Stomach (tissue), 9 donors: ENCODE data around the gene SYCP2L. TPM values are rescaled to one million over a fixed set of nuclear protein-coding genes. Genes with fewer than 3 reads are reported as not detected.
"Not testable (repeated sequence)": the region's sequence is repeated elsewhere in the genome, so short reads cannot be mapped to it uniquely, and the experiment has no call there.

Experiments
- DNase-seq, 2 donors: peaks; one replicate each; pipeline versions ENCODE4 v3.0.0 to v3.0.0-alpha.2; 2013 to 2019
- H3K27ac ChIP-seq, 5 donors: fragments of 200-600 bp in 4 of 5; sonication (generic) in 4 of 5; one replicate each; pipeline ENCODE4 v1.5.1; 2013 to 2019; ENCODE audit warnings: mild to moderate bottlenecking in 1 of 5, moderate library complexity in 1 of 5
- H3K27me3 ChIP-seq, 3 donors: fragments of 200-600 bp; sonication (generic); one replicate each; pipeline ENCODE4 v1.5.1; 2017 to 2019; ENCODE audit warnings: mixed run types in 1 of 3
- H3K36me3 ChIP-seq, 4 donors: fragments of 200-600 bp; sonication (generic); 1 replicate in 3 of 4; 2 replicates in 1 of 4; pipeline ENCODE4 v1.5.1; 2016 to 2019
- H3K4me1 ChIP-seq, 4 donors: fragments of 200-600 bp; sonication (generic); one replicate each; pipeline ENCODE4 v1.5.1; 2016 to 2019
- H3K4me3 ChIP-seq, 4 donors: fragments of 200-600 bp; sonication (generic) in 3 of 4; one replicate each; pipeline ENCODE4 v1.5.1; 2016 to 2019; ENCODE audit warnings: mild to moderate bottlenecking in 1 of 4
- H3K9me3 ChIP-seq, 4 donors: fragments of 200-600 bp; sonication (generic); one replicate each; pipeline ENCODE4 v1.5.1; 2016 to 2019
- CTCF ChIP-seq, 7 experiments: fragments of 450-650 bp in 4 of 7; fragments of 200-600 bp in 3 of 7; sonication (generic) in 3 of 7; IDR thresholded peaks; one replicate each; pipeline ENCODE4 v1.5.1; 2016 to 2019; ENCODE audit warnings: antibody characterized with exemption in 7 of 7, control low read depth in 2 of 7, mild to moderate bottlenecking in 1 of 7
- EP300 ChIP-seq: sonication (generic); formaldehyde crosslinking; IDR thresholded peaks from one replicate; pipeline ENCODE4 v1.6.1; 2017; ENCODE audit warnings: antibody characterized with exemption
- POLR2A ChIP-seq, 4 donors: fragments of 450-650 bp; IDR thresholded peaks; one replicate each; pipeline ENCODE4 v1.6.1; 2016; ENCODE audit warnings: antibody characterized with exemption in 4 of 4, control low read depth in 2 of 4, mild to moderate bottlenecking in 1 of 4, moderate library complexity in 1 of 4
- POLR2AphosphoS5 ChIP-seq, 3 donors: sonication (generic); formaldehyde crosslinking; IDR thresholded peaks; one replicate each; pipeline ENCODE4 v1.6.1; 2016; ENCODE audit warnings: antibody characterized with exemption in 3 of 3
- WGBS, 5 donors: extraction: QIAGEN DNeasy Blood & Tissue Kit in 3 of 5; methylation state at CpG; one replicate each; pipeline versions ENCODE4 v1.1.5 to v1.1.7; 2013 to 2018; 5-methylcytosine and 5-hydroxymethylcytosine counted together
- intact Hi-C: fragments of 100-400 bp; cut with DNase I; formaldehyde crosslinking; loops from one replicate; pipeline ENCODE4 v1.15.1; 2023; ENCODE audit warnings: low total_unique reads
- polyA plus RNA-seq, 3 donors: library from polyadenylated mRNA; stranded (reverse); fragments of 200-250 nt; gene quantifications; one replicate each; pipeline ENCODE4 v1.2.3, GENCODE V29; 2013
- total RNA-seq, 5 donors: library from RNA; depleted of rRNA; stranded (reverse); fragments of >200 nt; gene quantifications; one replicate each; pipeline versions ENCODE4 v1.1.0 to v1.2.3, GENCODE V29; 2014 to 2016
- donor health status: healthy with polysubstance abuse.
- donor health status: Bipolar disorder and iron deficiency.
- donor health status: healthy.

SYCP2L gene
- total and polyA plus RNA-seq, 8 donors = 0.15 to 2.6 (median 0.58) TPM; not detected in 5

DNA sequence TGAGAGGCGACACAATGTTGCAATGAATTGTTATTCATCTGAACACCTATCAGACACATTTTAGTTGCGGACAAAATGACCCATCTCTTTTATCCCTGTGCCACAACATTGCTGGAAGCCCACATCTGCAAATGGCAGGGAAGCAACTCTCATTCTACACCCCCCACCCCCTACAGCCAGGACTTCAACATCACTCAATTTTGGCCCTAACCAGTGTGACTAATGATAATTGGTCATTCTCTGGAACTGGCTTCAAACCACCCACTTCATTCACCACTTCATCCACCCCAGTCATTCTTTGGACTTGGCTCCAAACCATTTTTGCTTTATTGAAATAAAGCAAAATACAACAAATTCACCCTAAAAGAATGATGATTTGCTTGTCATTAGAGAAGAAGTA lies 6.5 kb upstream of the SYCP2L start:
- H3K9me3 ChIP-seq = peaks cover 0 to 7% (median 0%) of the 10 kb centered on the region in 4 donors
- no peak overlapping the region for H3K4me3 ChIP-seq
- H3K36me3 ChIP-seq = no peaks in the 10 kb centered on the region
- TF ChIP-seq POLR2A (IDR thresholded peaks at IDR 0.05) = no peak
- TF ChIP-seq CTCF (IDR thresholded peaks at IDR 0.05) = no peak
- no peak for TF ChIP-seq POLR2AphosphoS5 (IDR thresholded peaks at IDR 0.05)
- TF ChIP-seq EP300 = no peak
- peaks cover 14 to 66% (median 43%) of the 10 kb centered on the region in 3 donors for H3K27me3 ChIP-seq
- H3K4me1 ChIP-seq = peaks cover 0 to 26% (median 15%) of the 10 kb centered on the region in 4 donors
- WGBS, 5 donors = 93 to 100% (median 96%) methylated on average over 2 of the region's 2 CpGs
- H3K27ac ChIP-seq = no peak overlapping the region
- intact Hi-C loops = no loop called here
- no peak for DNase-seq

- 19 to 29% (median 26%) methylated on average over 14 of the region's 14 CpGs for WGBS, 5 donors
Observed at GRCh38 chr6:10882253-10882630, 4.6 kb upstream of the SYCP2L start.

GRCh38 chr6:10882657-10883171 lies 4.1 kb upstream of the SYCP2L start:
- H3K27ac ChIP-seq = no peak overlapping the region
- intact Hi-C loops = no loop called here
- peak in 1 of 2 donors; percentile 44 for DNase-seq
- peaks cover 14 to 89% (median 65%) of the 10 kb centered on the region in 3 donors for H3K27me3 ChIP-seq
- H3K9me3 ChIP-seq = peaks cover 0 to 7% (median 0%) of the 10 kb centered on the region in 4 donors
- peaks cover 7 to 43% (median 28%) of the 10 kb centered on the region in 4 donors for H3K4me1 ChIP-seq
- H3K36me3 ChIP-seq = no peaks in the 10 kb centered on the region
- no peak overlapping the region for H3K4me3 ChIP-seq
- 5 to 12% (median 8%) methylated on average over 28 of the region's 28 CpGs for WGBS, 5 donors
- TF ChIP-seq EP300 (no peak), CTCF (IDR thresholded peaks at IDR 0.05) (no peak), POLR2AphosphoS5 (IDR thresholded peaks at IDR 0.05) (no peak), POLR2A (IDR thresholded peaks at IDR 0.05) (no peak)

More at GRCh38 chr6:10882253-10882630, 4.6 kb upstream of the SYCP2L start:
- H3K36me3 ChIP-seq, DNase-seq, intact Hi-C loops, H3K9me3 ChIP-seq, H3K4me3 ChIP-seq, H3K27ac ChIP-seq: not testable (repeated sequence)
- Histone ChIP-seq H3K27me3 (peaks cover 14 to 84% (median 60%) of the 10 kb centered on the region in 3 donors), H3K4me1 (peaks cover 7 to 39% (median 28%) of the 10 kb centered on the region in 4 donors)

DNA sequence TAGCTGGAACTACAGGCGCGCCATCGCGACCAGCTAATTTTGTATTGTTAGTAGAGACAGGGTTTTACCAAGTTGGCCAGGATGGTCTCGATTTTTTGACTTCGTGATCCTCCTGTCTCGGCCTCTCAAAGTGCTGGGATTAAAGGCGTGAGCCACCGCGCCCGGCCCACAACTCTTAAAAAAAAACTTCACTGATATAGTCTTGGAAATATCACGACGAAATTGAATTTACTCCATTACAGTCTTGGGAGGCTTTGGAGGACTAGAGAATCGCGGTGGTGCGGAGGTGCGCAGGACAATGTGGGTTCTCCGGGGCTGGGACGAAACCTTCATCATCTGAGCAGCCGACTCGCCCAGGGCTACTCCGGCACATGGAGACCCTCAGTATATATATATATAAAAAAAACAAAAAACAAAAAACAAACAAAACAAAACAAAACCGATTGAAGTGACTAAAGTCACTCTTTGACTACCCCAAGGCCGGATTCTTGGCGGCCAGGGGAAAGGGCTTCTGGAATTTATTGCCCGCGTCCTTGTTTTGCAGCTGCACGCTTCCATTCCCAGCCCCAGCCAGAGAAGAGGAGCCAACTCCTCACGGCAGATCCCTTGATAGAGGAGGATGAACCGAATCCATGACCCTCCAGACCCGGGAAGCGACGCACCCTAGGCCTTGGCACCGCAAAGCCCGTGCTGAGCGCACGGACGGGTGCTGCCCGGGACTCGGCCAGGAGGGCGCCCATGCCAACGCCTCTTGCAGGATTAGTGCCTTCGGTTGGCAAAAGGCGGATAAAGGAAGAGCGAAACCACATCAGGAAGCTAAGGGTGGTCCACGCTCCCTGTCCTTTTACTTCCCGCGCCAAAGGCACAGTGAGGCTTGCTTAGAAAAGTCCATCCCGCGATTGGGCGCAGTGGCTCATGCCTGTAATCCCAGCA lies 3.3 kb upstream of the SYCP2L start:
- no peak overlapping the region for H3K4me3 ChIP-seq
- peaks cover 0 to 7% (median 0%) of the 10 kb centered on the region in 4 donors for H3K9me3 ChIP-seq
- peaks cover 14 to 96% (median 65%) of the 10 kb centered on the region in 3 donors for H3K27me3 ChIP-seq
- H3K36me3 ChIP-seq = no peaks in the 10 kb centered on the region
- 12 to 24% (median 20%) methylated on average over 48 to 51 of the region's 51 CpGs for WGBS, 5 donors
- H3K27ac ChIP-seq = no peak overlapping the region
- intact Hi-C loops = no loop called here
- peaks cover 7 to 43% (median 28%) of the 10 kb centered on the region in 4 donors for H3K4me1 ChIP-seq
- TF ChIP-seq EP300 (no peak), POLR2A (IDR thresholded peaks at IDR 0.05) (no peak), CTCF (IDR thresholded peaks at IDR 0.05) (no peak), POLR2AphosphoS5 (IDR thresholded peaks at IDR 0.05) (no peak)
- DNase-seq = no peak
